Upper lobe of right lung (tissue), 1 donor: ENCODE measurements around the gene PPP2R5C. TPM values are rescaled to one million over a fixed set of nuclear protein-coding genes. Genes with fewer than 3 reads are reported as not detected.

Experiments used
- ATAC-seq: fragments of 200-7000 bp; cut with Tn5 transposase; one replicate; pipeline ENCODE4 v1.9.1; 2020; ENCODE audit warnings: mild to moderate bottlenecking, moderate library complexity
- DNase-seq: peaks from one replicate; pipeline ENCODE4 v3.0.0-alpha.2; 2020
- H3K27ac ChIP-seq: fragments of 200-600 bp; one replicate; pipeline ENCODE4 v1.8.0; 2022
- H3K27me3 ChIP-seq: fragments of 200-600 bp; one replicate; pipeline ENCODE4 v1.8.0; 2022; ENCODE audit warnings: mild to moderate bottlenecking
- H3K36me3 ChIP-seq: fragments of 200-600 bp; one replicate; pipeline ENCODE4 v1.8.0; 2022
- H3K4me1 ChIP-seq: fragments of 200-600 bp; one replicate; pipeline ENCODE4 v1.8.0; 2022
- H3K4me3 ChIP-seq: fragments of 200-600 bp; one replicate; pipeline ENCODE4 v1.8.0; 2022; ENCODE audit warnings: mild to moderate bottlenecking
- H3K9me3 ChIP-seq: fragments of 200-600 bp; one replicate; pipeline ENCODE4 v1.8.0; 2022
- CTCF ChIP-seq: fragments of 200-600 bp; IDR thresholded peaks from one replicate; pipeline ENCODE4 v1.8.0; 2022; ENCODE audit warnings: antibody characterized with exemption
- intact Hi-C: fragments of 100-400 bp; cut with DNase I; formaldehyde crosslinking; loops from one replicate; pipeline ENCODE4 v1.11.0; 2022
- total RNA-seq: library from RNA; stranded (reverse); fragmentation: NEBNext Ultra II Directional; extraction: Animal tissue kit (Norgen Biotek cat#: 25700); gene quantifications from one replicate; pipeline ENCODE4 v1.2.1, GENCODE V29; 2021
- donor health status: DM: no; HTN: yes; CAD: no; lungs with severe emphysema.

Gene PPP2R5C
- total RNA-seq, 1 donor from 2014 or later = 165 TPM

- no peak for ATAC-seq
- intact Hi-C loops = no loop called here
- DNase-seq = no peak
- H3K27ac ChIP-seq = no peak overlapping the region
- H3K9me3 ChIP-seq = no peaks in the 10 kb centered on the region
- H3K27me3 ChIP-seq = no peaks in the 10 kb centered on the region
- no peak overlapping the region for H3K4me3 ChIP-seq
- no peak for TF ChIP-seq CTCF
- H3K4me1 ChIP-seq = no peaks in the 10 kb centered on the region
- H3K36me3 ChIP-seq = peaks cover 99% of the 10 kb centered on the region
Observed at GRCh38 chr14:101903111-101903561, 141.6 kb downstream of the PPP2R5C start.

GRCh38 chr14:101905614-101906013, 144.1 kb downstream of the PPP2R5C start:
- Histone ChIP-seq H3K36me3 (peaks cover 100% of the 10 kb centered on the region), H3K9me3 (no peaks in the 10 kb centered on the region), H3K27ac (no peak overlapping the region), H3K4me3 (no peak overlapping the region), H3K4me1 (no peaks in the 10 kb centered on the region), H3K27me3 (no peaks in the 10 kb centered on the region)
- no peak for ATAC-seq
- no peak for TF ChIP-seq CTCF
- DNase-seq = no peak
- intact Hi-C loops = no loop called here

- no peak for ATAC-seq
- no peaks in the 10 kb centered on the region for H3K4me1 ChIP-seq
- no peak overlapping the region for H3K27ac ChIP-seq
- no peak overlapping the region for H3K4me3 ChIP-seq
- peaks cover 100% of the 10 kb centered on the region for H3K36me3 ChIP-seq
- DNase-seq = no peak
- H3K27me3 ChIP-seq = no peaks in the 10 kb centered on the region
- intact Hi-C loops = no loop called here
- no peaks in the 10 kb centered on the region for H3K9me3 ChIP-seq
- no peak for TF ChIP-seq CTCF
Observed at GRCh38 chr14:101906645-101907044, 145.1 kb downstream of the PPP2R5C start.

- ATAC-seq (no peak), DNase-seq (no peak)
- H3K4me3 ChIP-seq = no peak overlapping the region
- no peaks in the 10 kb centered on the region for H3K4me1 ChIP-seq
- no peak for TF ChIP-seq CTCF
- H3K36me3 ChIP-seq = peaks cover 100% of the 10 kb centered on the region
- intact Hi-C loops = no loop called here
- H3K9me3 ChIP-seq = no peaks in the 10 kb centered on the region
- no peak overlapping the region for H3K27ac ChIP-seq
- no peaks in the 10 kb centered on the region for H3K27me3 ChIP-seq
Observed at GRCh38 chr14:101907619-101908018, 146.1 kb downstream of the PPP2R5C start.

- H3K27me3 ChIP-seq = no peaks in the 10 kb centered on the region
- H3K36me3 ChIP-seq = peaks cover 100% of the 10 kb centered on the region
- no peak for TF ChIP-seq CTCF
- no peak overlapping the region for H3K4me3 ChIP-seq
- DNase-seq (no peak), ATAC-seq (no peak)
- H3K27ac ChIP-seq = no peak overlapping the region
- no peaks in the 10 kb centered on the region for H3K9me3 ChIP-seq
- intact Hi-C loops = no loop called here
- no peaks in the 10 kb centered on the region for H3K4me1 ChIP-seq
Observed at GRCh38 chr14:101908795-101909194, 147.3 kb downstream of the PPP2R5C start.
